IPS DF 4.7 (cell line): ENCODE data around the gene WASF1.
"Not testable (repeated sequence)": the region's sequence is repeated elsewhere in the genome, so short reads cannot be mapped to it uniquely, and the experiment has no call there.

Experiments used
- DNase-seq: peaks from one replicate; pipeline ENCODE4 v3.0.0-alpha.2; 2013; ENCODE audit warnings: low spot score; ENCODE audit errors: extremely low read depth

Gene WASF1

GRCh38 chr6:110090876-110091275 is 88.6 kb downstream of the WASF1 start:
- no peak for DNase-seq

GRCh38 chr6:110089323-110089722 is 90.1 kb downstream of the WASF1 start:
- DNase-seq = no peak

GRCh38 chr6:110085285-110085684 is 94.2 kb downstream of the WASF1 start:
- DNase-seq = no peak

- no peak for DNase-seq
These were observed 95.4 kb downstream of the WASF1 start for GRCh38 chr6:110083875-110084585.

- DNase-seq = no peak
These were observed 104.1 kb downstream of the WASF1 start for GRCh38 chr6:110075406-110075805.

GRCh38 chr6:110073474-110073873 is 106.0 kb downstream of the WASF1 start:
- not testable (repeated sequence) for DNase-seq

GRCh38 chr6:110068592-110068967 is 110.9 kb downstream of the WASF1 start:
- no peak for DNase-seq

- DNase-seq = no peak
These were observed 111.5 kb downstream of the WASF1 start for GRCh38 chr6:110067837-110068591.

GRCh38 chr6:110064744-110065524 is 114.5 kb downstream of the WASF1 start:
- DNase-seq = no peak

GRCh38 chr6:110063594-110064263 is 115.7 kb downstream of the WASF1 start:
- no peak for DNase-seq

GRCh38 chr6:110055387-110055735 is 124.1 kb downstream of the WASF1 start:
- DNase-seq = no peak

GRCh38 chr6:110054664-110055386 is 124.6 kb downstream of the WASF1 start:
- no peak for DNase-seq

- DNase-seq = no peak
These were observed 125.9 kb downstream of the WASF1 start for GRCh38 chr6:110053395-110054240.

- no peak for DNase-seq
These were observed 129.0 kb downstream of the WASF1 start for GRCh38 chr6:110050440-110050813.
